ENCODE measurements around the gene CCDC171. TPM values are rescaled to one million over a fixed set of nuclear protein-coding genes. Genes with fewer than 3 reads are reported as not detected.

CCDC171 gene
- total RNA-seq, 1 donor from 2014 or later: 1.7 TPM

DNA sequence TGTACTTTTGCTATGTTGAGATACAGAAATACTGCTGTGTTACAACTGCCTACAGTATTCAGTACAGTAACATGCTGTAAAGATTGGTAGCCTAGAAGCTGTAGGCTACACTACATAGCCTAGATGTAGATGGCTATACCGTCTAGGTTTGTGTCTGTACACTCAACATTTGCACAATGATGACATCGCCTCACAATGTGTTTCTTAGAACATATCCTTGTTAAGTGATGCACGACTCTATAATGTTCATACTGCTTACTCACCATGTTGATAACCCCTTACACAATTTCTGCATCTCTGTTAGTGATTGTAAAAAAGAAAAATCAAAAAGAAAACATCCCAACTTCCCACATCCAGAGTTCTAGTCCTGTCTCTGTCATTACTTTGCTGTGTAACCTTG lies 450.0 kb downstream of the CCDC171 start:
- Histone ChIP-seq H3K4me1 (no peaks in the 10 kb centered on the region), H3K4me3 (no peak overlapping the region)
- DNase-seq (ENCODE audit: low spot score in 2 of 2): no peak

GRCh38 chr9:16003785-16004184 lies 450.9 kb downstream of the CCDC171 start:
- Histone ChIP-seq H3K4me3 (no peak overlapping the region), H3K27me3 (no peaks in the 10 kb centered on the region), H3K9me3 (no peaks in the 10 kb centered on the region), H3K36me3 (no peaks in the 10 kb centered on the region), H3K4me1 (no peaks in the 10 kb centered on the region), H3K27ac (no peak overlapping the region)
- no peak for TF ChIP-seq CTCF (IDR thresholded peaks at IDR 0.05)
- DNase-seq (ENCODE audit: low spot score in 2 of 2): no peak
- intact Hi-C loops (cut with DNase I): no loop called here

More for the DNA sequence above, 450.0 kb downstream of the CCDC171 start:
- no peaks in the 10 kb centered on the region for H3K27me3 ChIP-seq
- TF ChIP-seq CTCF (IDR thresholded peaks at IDR 0.05): no peak
- no peaks in the 10 kb centered on the region for H3K36me3 ChIP-seq
- intact Hi-C loops (cut with DNase I): no loop called here
- no peak overlapping the region for H3K27ac ChIP-seq
- H3K9me3 ChIP-seq: no peaks in the 10 kb centered on the region

DNA sequence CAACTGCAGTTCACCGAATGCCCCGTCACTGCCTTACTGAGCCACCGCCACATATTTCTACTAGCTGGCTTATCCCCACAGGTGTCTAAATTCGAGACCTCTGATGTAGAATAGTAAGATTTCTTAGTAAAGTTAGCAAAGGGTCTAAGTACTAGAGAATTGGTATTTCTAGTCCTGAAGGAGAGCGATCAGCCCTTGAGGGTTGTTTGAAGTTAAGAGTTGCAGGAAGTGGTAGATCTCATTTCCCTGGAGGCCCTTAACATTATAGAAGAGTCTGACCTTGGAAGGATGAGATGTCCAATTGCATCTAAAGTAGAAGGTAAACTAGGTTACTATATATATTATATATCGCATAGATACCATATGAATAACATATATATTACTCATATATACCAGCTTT lies 451.8 kb downstream of the CCDC171 start:
- Histone ChIP-seq H3K4me1 (no peaks in the 10 kb centered on the region), H3K27ac (no peak overlapping the region), H3K9me3 (no peaks in the 10 kb centered on the region), H3K36me3 (no peaks in the 10 kb centered on the region), H3K4me3 (no peak overlapping the region), H3K27me3 (no peaks in the 10 kb centered on the region)
- DNase-seq (ENCODE audit: low spot score in 2 of 2): no peak
- no peak for TF ChIP-seq CTCF (IDR thresholded peaks at IDR 0.05)
- intact Hi-C loops (cut with DNase I): no loop called here

GRCh38 chr9:16010221-16010620 lies 457.4 kb downstream of the CCDC171 start:
- no peak for DNase-seq (ENCODE audit: low spot score in 2 of 2)
- H3K4me1 ChIP-seq: no peaks in the 10 kb centered on the region
- no peaks in the 10 kb centered on the region for H3K27me3 ChIP-seq
- TF ChIP-seq CTCF (IDR thresholded peaks at IDR 0.05): no peak
- intact Hi-C loops (cut with DNase I): no loop called here
- no peaks in the 10 kb centered on the region for H3K36me3 ChIP-seq
- H3K27ac ChIP-seq: no peak overlapping the region
- H3K4me3 ChIP-seq: no peak overlapping the region
- no peaks in the 10 kb centered on the region for H3K9me3 ChIP-seq

- no peak for TF ChIP-seq CTCF (IDR thresholded peaks at IDR 0.05)
- Histone ChIP-seq H3K27ac (no peak overlapping the region), H3K4me3 (no peak overlapping the region), H3K4me1 (no peaks in the 10 kb centered on the region), H3K9me3 (peaks cover 1 to 6% of the 10 kb centered on the region in 2 donors), H3K36me3 (no peaks in the 10 kb centered on the region), H3K27me3 (no peaks in the 10 kb centered on the region)
- intact Hi-C loops (cut with DNase I): no loop called here
- DNase-seq (ENCODE audit: low spot score in 2 of 2): no peak
Measured at GRCh38 chr9:16012621-16013020, 459.8 kb downstream of the CCDC171 start.

DNA sequence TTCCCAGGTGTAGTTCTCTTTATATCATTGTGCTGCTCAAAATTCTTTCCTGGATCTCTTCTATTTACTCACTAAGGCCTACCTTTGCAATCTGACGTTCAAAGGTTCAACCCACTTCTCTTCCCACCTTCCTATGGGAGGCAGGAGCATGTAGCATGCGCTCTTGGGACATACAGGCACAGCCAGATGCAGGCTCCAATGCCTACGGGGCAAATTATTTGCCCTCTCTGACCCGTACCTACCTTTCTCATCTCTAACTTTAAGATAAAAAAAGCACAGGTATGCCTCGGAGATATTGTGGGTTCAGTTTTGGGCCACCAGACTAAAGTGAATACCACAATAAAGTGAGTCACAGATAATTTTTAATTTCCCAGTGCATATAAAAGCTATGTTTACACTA lies 460.5 kb downstream of the CCDC171 start:
- DNase-seq (ENCODE audit: low spot score in 2 of 2): no peak
- no peak overlapping the region for H3K4me3 ChIP-seq
- TF ChIP-seq CTCF (IDR thresholded peaks at IDR 0.05): no peak
- H3K4me1 ChIP-seq: no peaks in the 10 kb centered on the region
- H3K27ac ChIP-seq: no peak overlapping the region
- intact Hi-C loops (cut with DNase I): no loop called here
- peaks cover 5 to 13% of the 10 kb centered on the region in 2 donors for H3K9me3 ChIP-seq
- no peaks in the 10 kb centered on the region for H3K27me3 ChIP-seq
- no peaks in the 10 kb centered on the region for H3K36me3 ChIP-seq
